H9 (cell line): Measurements from ENCODE around the gene MTFR2. TPM values are rescaled to one million over a fixed set of nuclear protein-coding genes. Genes with fewer than 3 reads are reported as not detected.
A peak's percentile ranks its signal among the peaks of the same experiment; 100 is the strongest.

ENCODE experiments used
- DNase-seq: peaks from one replicate; pipeline ENCODE4 v3.0.0-alpha.2; 2017
- H2AFZ ChIP-seq: one replicate; pipeline ENCODE4 v1.6.1; 2013; ENCODE audit warnings: mild to moderate bottlenecking, low read length, control low read depth, moderate library complexity
- H2AK5ac ChIP-seq: 2 replicates; pipeline ENCODE4 v1.6.1; 2013; ENCODE audit warnings: low read length, control low read depth, mixed read lengths; ENCODE audit not compliant: insufficient read length
- H2BK120ac ChIP-seq: one replicate; pipeline ENCODE4 v1.6.1; 2013; ENCODE audit warnings: low read depth, mild to moderate bottlenecking, low read length, control low read depth, inconsistent platforms; ENCODE audit not compliant: poor library complexity, severe bottlenecking
- H2BK12ac ChIP-seq: 2 replicates; pipeline ENCODE4 v1.6.1; 2013; ENCODE audit warnings: low read length, control low read depth, mixed read lengths, low read depth; ENCODE audit not compliant: insufficient read length
- H2BK15ac ChIP-seq: 2 replicates; pipeline ENCODE4 v1.6.1; 2013; ENCODE audit warnings: low read depth, low read length, control low read depth
- H2BK20ac ChIP-seq: one replicate; pipeline ENCODE4 v1.6.1; 2013; ENCODE audit warnings: low read depth, mild to moderate bottlenecking, low read length, control low read depth, inconsistent platforms; ENCODE audit not compliant: poor library complexity, severe bottlenecking
- H2BK5ac ChIP-seq: 2 replicates; pipeline ENCODE4 v1.6.1; 2013; ENCODE audit warnings: low read length, control low read depth, mixed read lengths; ENCODE audit not compliant: insufficient read length
- H3K14ac ChIP-seq: 2 replicates; pipeline ENCODE4 v1.6.1; 2013; ENCODE audit warnings: low read length, control low read depth; ENCODE audit not compliant: insufficient read depth
- H3K18ac ChIP-seq: 2 replicates; pipeline ENCODE4 v1.6.1; 2013; ENCODE audit warnings: low read depth, mild to moderate bottlenecking, mixed read lengths, low read length, control low read depth; ENCODE audit not compliant: insufficient read length
- H3K23ac ChIP-seq: 2 replicates; pipeline ENCODE4 v1.6.1; 2013; ENCODE audit warnings: low read length, control low read depth, mixed read lengths, low read depth; ENCODE audit not compliant: insufficient read length
- H3K23me2 ChIP-seq: 2 replicates; pipeline ENCODE4 v1.6.1; 2013; ENCODE audit warnings: low read depth, mild to moderate bottlenecking, mixed read lengths, low read length, control low read depth; ENCODE audit not compliant: insufficient read length, poor library complexity, severe bottlenecking
- H3K27ac ChIP-seq: 2 replicates; pipeline ENCODE4 v1.5.1; 2013; ENCODE audit warnings: low read length, control low read depth, mixed read lengths, low read depth; ENCODE audit not compliant: insufficient read length
- H3K27me3 ChIP-seq: 2 replicates; pipeline ENCODE4 v1.6.1; 2013; ENCODE audit warnings: low read length, control low read depth, inconsistent platforms; ENCODE audit not compliant: insufficient read depth
- H3K4ac ChIP-seq: 2 replicates; pipeline ENCODE4 v1.6.1; 2013; ENCODE audit warnings: low read depth, mild to moderate bottlenecking, control low read depth, inconsistent platforms, low read length, moderate library complexity
- H3K4me1 ChIP-seq: 2 replicates; pipeline ENCODE4 v1.6.1; 2013; ENCODE audit warnings: low read length, control low read depth, inconsistent platforms; ENCODE audit not compliant: insufficient read depth
- H3K4me2 ChIP-seq: 2 replicates; pipeline ENCODE4 v1.6.1; 2013; ENCODE audit warnings: low read length, control low read depth, mixed read lengths; ENCODE audit not compliant: insufficient read length, insufficient read depth
- H3K56ac ChIP-seq: 2 replicates; pipeline ENCODE4 v1.6.1; 2013; ENCODE audit warnings: low read depth, mild to moderate bottlenecking, mixed read lengths, low read length, control low read depth; ENCODE audit not compliant: insufficient read length
- H3K79me1 ChIP-seq: 2 replicates; pipeline ENCODE4 v1.6.1; 2013; ENCODE audit warnings: low read depth, mild to moderate bottlenecking, moderate library complexity, low read length, control low read depth, inconsistent platforms; ENCODE audit not compliant: insufficient read depth, poor library complexity, severe bottlenecking
- H3K79me2 ChIP-seq: 2 replicates; pipeline ENCODE4 v1.6.1; 2013; ENCODE audit warnings: low read length, control low read depth, inconsistent platforms; ENCODE audit not compliant: insufficient read depth
- H3K9ac ChIP-seq: 2 replicates; pipeline ENCODE4 v1.6.1; 2013; ENCODE audit warnings: low read length, control low read depth, mixed read lengths; ENCODE audit not compliant: insufficient read length; ENCODE audit errors: extremely low read depth
- H3K9me3 ChIP-seq: one replicate; pipeline ENCODE4 v1.6.1; 2013; ENCODE audit warnings: low read depth, low read length, inconsistent platforms; ENCODE audit not compliant: control insufficient read depth
- H3T11ph ChIP-seq: one replicate; pipeline ENCODE4 v1.6.1; 2013; ENCODE audit warnings: mild to moderate bottlenecking, low read length, control low read depth, inconsistent platforms
- H4K20me1 ChIP-seq: one replicate; pipeline ENCODE4 v1.6.1; 2013; ENCODE audit not compliant: control insufficient read depth, insufficient read length, insufficient read depth
- H4K5ac ChIP-seq: 2 replicates; pipeline ENCODE4 v1.6.1; 2013; ENCODE audit warnings: low read depth, mild to moderate bottlenecking, mixed read lengths, low read length, control low read depth; ENCODE audit not compliant: insufficient read length
- H4K8ac ChIP-seq: replicated peaks from 2 replicates; pipeline ENCODE4 v1.6.1; 2013; ENCODE audit warnings: low read length, control low read depth, mixed read lengths, low read depth; ENCODE audit not compliant: insufficient read length
- H4K91ac ChIP-seq: 2 replicates; pipeline ENCODE4 v1.6.1; 2013; ENCODE audit warnings: low read depth, mild to moderate bottlenecking, moderate library complexity, mixed read lengths, low read length, control low read depth; ENCODE audit not compliant: insufficient read length
- H3K27ac Mint-ChIP-seq, 3 experiments: 2 replicates in 2 of 3; 3 replicates in 1 of 3; pipeline ENCODE4 v1.8.0; 2020 to 2021; ENCODE audit warnings: mixed read lengths in 3 of 3, mild to moderate bottlenecking in 1 of 3, moderate library complexity in 1 of 3
- H3K27me3 Mint-ChIP-seq: 2 replicates; pipeline ENCODE4 v1.8.0; 2021; ENCODE audit warnings: low read depth, mild to moderate bottlenecking, moderate library complexity, mixed read lengths
- H3K36me3 Mint-ChIP-seq, 3 experiments: 2 replicates in 2 of 3; 3 replicates in 1 of 3; pipeline ENCODE4 v1.8.0; 2020 to 2021; ENCODE audit warnings: low read depth in 3 of 3, mixed read lengths in 3 of 3; ENCODE audit not compliant: insufficient read depth in 1 of 3
- H3K4me1 Mint-ChIP-seq, 2 experiments: 2 replicates each; pipeline ENCODE4 v1.8.0; 2020; ENCODE audit warnings: mixed read lengths in 2 of 2
- H3K4me3 Mint-ChIP-seq, 2 experiments: 2 replicates in 1 of 2; 3 replicates in 1 of 2; pipeline ENCODE4 v1.8.0; 2020 to 2021; ENCODE audit warnings: mild to moderate bottlenecking in 2 of 2, mixed read lengths in 2 of 2, moderate library complexity in 1 of 2
- H3K9me3 Mint-ChIP-seq, 2 experiments: 2 replicates in 1 of 2; 3 replicates in 1 of 2; pipeline ENCODE4 v1.8.0; 2020; ENCODE audit warnings: mild to moderate bottlenecking in 2 of 2, mixed read lengths in 2 of 2, moderate library complexity in 1 of 2
- CTCF ChIP-seq: fragments of 200-600 bp; sonication (generic); conservative IDR thresholded peaks from 3 replicates; pipeline ENCODE4 v1.8.0; 2021; ENCODE audit warnings: antibody characterized with exemption, mild to moderate bottlenecking
- WGBS: extraction: QIAGEN DNeasy Blood & Tissue Kit; methylation state at CpG from one replicate; pipeline ENCODE4 v1.1.7; 2013; ENCODE audit warnings: missing lambda C conversion rate, low lambda C conversion rate, mixed read lengths; ENCODE audit not compliant: insufficient read length; ENCODE audit errors: extremely low coverage; 5-methylcytosine and 5-hydroxymethylcytosine counted together
- total RNA-seq: library from RNA; stranded (reverse); gene quantifications from 2 replicates; pipeline ENCODE4 v1.2.1, GENCODE V29; 2021

MTFR2 gene
- total RNA-seq, 1 experiment from 2014 or later: 11.8 TPM

- Histone ChIP-seq H2BK20ac (no peak overlapping the region), H4K20me1 (no peaks in the 10 kb centered on the region), H3K27ac (no peak overlapping the region), H2BK15ac (no peak overlapping the region), H4K91ac (no peak overlapping the region), H2BK12ac (no peak overlapping the region), H3T11ph (no peak overlapping the region), H3K9me3 (no peaks in the 10 kb centered on the region), H2BK5ac (no peak overlapping the region), H3K23me2 (no peaks in the 10 kb centered on the region), H3K56ac (no peak overlapping the region), H2BK120ac (no peak overlapping the region), H3K9ac (no peak overlapping the region), H3K14ac (no peak overlapping the region), H3K4ac (no peak overlapping the region), H3K27me3 (no peaks in the 10 kb centered on the region), H4K8ac (no peak overlapping the region), H2AK5ac (no peak overlapping the region), H3K23ac (no peak overlapping the region), H4K5ac (no peak overlapping the region), H2AFZ (no peak overlapping the region), H3K4me2 (no peak overlapping the region), H3K79me2 (no peaks in the 10 kb centered on the region), H3K79me1 (no peaks in the 10 kb centered on the region), H3K18ac (no peak overlapping the region), H3K4me1 (no peaks in the 10 kb centered on the region)
- Mint-ChIP-seq H3K27me3 (no peaks in the 10 kb centered on the region), H3K9me3 (no peaks in the 10 kb centered on the region), H3K36me3 (no peaks in the 10 kb centered on the region), H3K4me3 (no peak overlapping the region), H3K4me1 (peaks cover 0 to 3% of the 10 kb centered on the region in 2 experiments; a peak in 2 of 4 replicates), H3K27ac (no peak overlapping the region)
- WGBS: no CpG with 5 or more reads among the region's 4 CpGs
- peak; percentile 59 for TF ChIP-seq CTCF
- DNase-seq: no peak
Measured at GRCh38 chr6:136208783-136209182, 41.3 kb downstream of the MTFR2 start.
